EL (cell line): ENCODE measurements around the gene CD47.
A peak's percentile ranks its signal among the peaks of the same experiment; 100 is the strongest.

Experiments used
- DNase-seq: peaks from one replicate; pipeline ENCODE4 v3.0.0-alpha.2; 2016

Gene CD47

DNA sequence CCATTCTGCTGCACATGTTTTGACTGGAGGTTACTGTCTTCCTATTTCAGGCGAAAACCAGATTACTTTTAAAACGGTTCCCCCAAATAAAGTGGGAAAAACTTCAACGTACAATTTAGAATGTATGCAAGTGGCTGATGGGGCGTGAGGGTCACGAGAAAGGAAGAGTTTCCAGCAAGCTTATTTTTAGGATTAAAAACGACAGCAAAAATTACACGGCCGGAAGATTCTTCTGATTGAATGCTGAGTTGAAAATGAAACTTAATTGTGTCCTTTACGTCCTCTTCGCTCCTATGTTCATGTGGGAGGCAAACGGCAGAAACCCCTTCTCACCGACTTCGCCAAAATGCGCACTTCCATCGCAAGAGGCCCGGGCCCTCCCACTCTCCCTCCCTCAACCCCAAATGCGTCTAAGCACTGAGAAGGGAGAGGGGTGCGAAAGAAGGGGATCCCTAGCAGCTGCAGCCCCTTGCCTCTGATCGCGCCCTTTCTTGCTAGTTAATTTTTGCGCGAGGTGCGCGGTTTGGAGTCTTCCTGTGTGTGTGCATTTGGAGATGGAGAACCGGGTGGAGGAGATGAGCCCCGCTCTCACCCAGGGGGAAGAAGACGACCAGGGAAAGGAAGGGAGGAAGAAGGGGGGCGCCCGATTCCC is 656 bp downstream of the CD47 start:
- peak; percentile 62 for DNase-seq

GRCh38 chr3:108089579-108089978 is 1.3 kb downstream of the CD47 start:
- peak; percentile 16 for DNase-seq

GRCh38 chr3:108088697-108089096 is 2.1 kb downstream of the CD47 start:
- DNase-seq, result peak; percentile 57

- DNase-seq, result no peak
These were observed 2.7 kb downstream of the CD47 start for GRCh38 chr3:108088146-108088545.

GRCh38 chr3:108086653-108087052 is 4.2 kb downstream of the CD47 start:
- DNase-seq, result no peak

- DNase-seq, result peak; percentile 20
These were observed 5.0 kb downstream of the CD47 start for GRCh38 chr3:108085810-108086350.

DNA sequence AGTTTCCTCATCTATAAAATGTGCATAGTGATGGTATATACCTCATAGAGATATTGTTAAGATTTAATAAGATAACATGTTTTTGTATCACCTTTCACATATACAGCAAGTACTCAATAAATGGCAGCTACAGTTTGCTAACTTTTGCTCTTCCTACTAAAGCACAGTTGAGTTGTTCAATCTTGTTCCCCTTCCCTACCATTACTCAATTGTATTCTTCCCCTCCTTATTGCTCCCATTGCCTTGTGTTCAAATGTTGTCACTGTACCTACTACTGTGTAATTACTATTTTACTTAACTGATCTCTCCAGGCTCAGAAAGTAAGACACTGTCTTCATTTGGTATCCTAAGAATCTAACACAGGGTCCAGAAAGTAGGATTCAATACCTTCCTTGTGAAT is 5.5 kb downstream of the CD47 start:
- DNase-seq, result no peak

DNA sequence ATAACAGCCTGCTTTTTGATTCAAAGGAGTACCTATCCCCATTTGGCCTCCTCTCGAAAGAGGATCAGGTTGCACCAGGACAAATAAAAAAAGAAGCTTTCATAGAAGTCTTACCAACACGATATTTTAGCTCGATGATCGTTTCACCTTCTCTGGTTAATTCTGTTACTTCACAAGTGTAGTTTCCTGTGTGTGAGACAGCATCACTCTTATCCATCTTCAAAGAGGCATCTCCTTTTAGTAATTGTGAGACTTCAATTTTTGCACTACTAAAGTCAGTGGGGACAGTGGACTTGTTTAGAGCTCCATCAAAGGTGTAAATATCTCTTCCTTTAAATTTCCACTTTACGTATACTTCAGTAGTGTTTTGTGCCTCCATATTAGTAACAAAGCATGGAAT is 11.0 kb downstream of the CD47 start:
- DNase-seq, result no peak

GRCh38 chr3:108079043-108079442 is 11.8 kb downstream of the CD47 start:
- DNase-seq, result no peak

DNA sequence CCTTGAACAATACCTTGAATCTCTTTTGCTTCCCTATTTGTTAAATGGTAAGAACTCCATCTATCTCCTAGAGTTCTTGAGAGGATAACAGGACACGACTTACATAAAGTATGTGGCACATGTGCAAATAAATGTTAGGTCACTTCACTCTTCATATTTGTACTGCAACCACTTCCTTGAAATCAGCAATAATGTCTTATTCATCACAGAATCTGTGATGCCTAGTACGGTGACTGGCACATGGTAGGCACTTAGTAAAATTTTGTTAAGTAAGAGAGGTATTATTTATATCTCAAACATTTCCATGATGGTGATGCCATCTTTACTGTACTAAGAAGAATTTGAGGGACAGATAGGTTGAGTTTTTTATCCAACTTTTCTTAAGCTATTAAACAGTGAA is 14.3 kb downstream of the CD47 start:
- DNase-seq, result no peak

DNA sequence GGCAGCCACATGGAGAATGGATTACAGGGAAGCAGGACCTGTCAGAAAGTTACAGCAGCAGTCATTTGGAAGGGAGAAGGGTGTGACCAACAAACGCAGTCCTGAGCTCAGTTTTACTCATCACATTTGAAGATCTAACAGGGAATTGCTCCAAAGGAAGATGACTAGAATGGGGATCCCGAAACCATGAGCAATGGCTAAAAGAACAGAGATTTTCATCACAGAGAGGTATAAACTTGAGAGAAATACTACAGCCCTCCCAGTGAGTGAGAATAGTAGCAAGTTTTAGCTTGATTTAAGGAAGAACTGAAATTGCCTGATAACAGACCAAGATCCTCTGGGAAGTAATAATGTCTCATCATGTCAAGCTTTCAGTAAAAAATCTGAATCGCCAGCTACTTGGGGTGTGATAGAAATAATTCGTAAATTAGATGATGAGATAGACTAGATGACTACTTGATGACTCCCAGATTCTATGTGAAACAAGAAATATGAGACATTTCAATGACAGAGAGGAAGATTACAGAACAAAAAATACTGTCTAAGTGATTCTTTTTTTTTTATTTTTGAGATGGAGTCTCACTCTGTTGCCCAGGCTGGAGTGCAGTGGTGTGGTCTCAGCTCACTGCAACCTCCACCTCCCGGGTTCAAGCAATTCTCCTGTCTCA is 16.9 kb downstream of the CD47 start:
- no peak for DNase-seq

DNA sequence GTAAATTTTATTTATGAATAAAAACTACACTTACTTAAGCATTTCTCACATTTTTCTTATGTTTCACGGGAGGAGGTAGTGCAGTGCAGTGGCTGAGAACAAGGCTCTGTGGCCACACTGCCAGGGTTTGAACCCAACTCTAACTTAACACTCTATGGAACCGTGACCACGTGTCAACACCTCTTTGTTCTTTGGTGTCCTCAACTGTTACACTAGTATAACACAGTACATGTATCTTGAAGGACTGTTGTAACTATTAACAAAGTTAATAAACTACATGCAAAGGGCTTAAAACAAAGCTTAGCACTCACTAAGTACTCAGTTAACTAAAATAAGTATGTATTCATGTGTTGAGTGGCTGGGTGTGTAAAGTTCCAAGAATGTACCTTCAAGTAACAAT is 19.5 kb downstream of the CD47 start:
- DNase-seq, result no peak

DNA sequence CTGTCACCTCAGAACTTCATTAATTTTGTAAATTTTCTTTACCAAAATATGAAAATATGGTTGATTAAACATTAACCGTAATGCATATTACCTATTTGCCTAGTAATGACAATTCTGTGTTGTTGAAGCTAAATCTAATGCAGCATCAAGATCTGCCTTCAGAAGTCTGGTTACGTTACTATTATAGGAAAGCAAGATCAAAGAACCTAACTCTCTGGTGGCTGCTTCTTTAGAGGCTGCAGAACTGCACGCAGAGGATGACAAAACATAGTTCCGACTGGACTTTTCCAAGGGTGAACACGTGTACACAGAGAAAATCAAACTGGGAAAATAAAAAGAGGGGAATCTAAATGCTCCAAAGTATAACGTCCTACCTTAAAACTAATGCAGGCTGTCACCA is 20.5 kb downstream of the CD47 start:
- no peak for DNase-seq

- no peak for DNase-seq
These were observed 23.1 kb downstream of the CD47 start for GRCh38 chr3:108067768-108068167.

- DNase-seq, result no peak
These were observed 25.7 kb downstream of the CD47 start for GRCh38 chr3:108065096-108065495.

DNA sequence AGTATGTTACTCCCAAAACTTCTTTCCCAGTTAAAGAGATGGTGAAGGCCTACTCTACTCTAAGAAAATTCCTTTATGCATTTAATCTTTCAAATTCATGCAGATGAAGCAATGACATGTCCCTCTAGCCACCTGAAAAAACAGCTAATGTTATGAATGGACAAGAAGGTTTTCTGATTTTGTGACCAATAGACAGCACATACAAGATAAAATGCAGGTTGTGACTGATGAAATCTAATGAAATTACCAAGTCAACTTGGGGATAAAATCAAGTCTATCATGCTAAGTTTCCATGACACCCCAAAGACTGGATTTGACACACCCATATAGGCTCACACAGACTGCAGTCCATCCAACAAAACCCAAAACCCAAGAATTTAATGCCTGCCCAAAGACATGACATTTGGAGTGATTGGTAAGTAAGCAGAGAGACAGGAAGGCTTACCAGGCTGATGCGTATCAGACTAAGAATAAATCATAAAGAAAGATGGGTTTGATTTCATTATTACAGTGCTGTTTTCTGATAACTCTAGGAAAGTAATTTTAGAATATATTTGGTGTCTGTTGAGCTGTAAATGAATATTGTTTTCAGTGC is 26.4 kb downstream of the CD47 start:
- DNase-seq, result no peak

DNA sequence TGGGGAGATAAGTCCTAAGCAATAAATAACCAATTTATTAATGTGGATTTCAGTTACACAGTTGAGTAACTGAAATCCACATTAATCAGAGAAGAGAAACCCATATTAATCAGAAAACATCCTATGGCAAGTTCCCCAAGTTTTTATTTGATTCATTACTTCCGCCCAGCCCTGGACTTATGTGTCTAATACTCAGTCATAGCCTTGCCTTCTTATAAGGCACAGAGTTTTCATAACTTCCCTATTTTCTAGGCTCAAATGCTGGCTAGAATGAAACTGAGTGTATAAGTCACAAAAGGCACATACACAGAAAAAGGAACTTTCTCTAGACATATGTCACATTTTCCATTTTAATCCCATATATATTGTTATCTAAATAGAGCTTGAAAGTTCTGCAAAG is 28.8 kb downstream of the CD47 start:
- DNase-seq, result no peak

- DNase-seq, result peak; percentile 40
These were observed 30.5 kb downstream of the CD47 start for GRCh38 chr3:108060331-108060730.

GRCh38 chr3:108055931-108056330 is 34.9 kb downstream of the CD47 start:
- DNase-seq, result no peak

DNA sequence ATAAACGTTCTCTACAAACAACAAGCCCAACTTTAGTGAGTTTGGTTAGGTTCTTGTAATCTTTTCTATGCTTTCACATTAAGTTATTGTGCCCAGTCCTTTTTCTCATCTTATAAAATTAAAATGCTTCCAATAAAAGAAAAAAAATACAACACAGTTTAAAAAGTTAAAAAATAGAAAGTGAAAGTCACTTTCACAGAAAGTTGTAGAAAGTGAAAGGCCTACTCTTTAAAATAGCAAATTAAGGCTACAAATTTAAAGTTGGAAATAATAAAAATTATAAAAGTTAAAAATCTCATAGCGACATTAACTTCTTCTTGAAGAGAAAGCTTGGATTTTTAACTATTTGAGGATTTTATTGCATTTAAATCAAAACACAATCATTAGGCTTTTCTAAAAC is 35.9 kb downstream of the CD47 start:
- DNase-seq, result no peak

DNA sequence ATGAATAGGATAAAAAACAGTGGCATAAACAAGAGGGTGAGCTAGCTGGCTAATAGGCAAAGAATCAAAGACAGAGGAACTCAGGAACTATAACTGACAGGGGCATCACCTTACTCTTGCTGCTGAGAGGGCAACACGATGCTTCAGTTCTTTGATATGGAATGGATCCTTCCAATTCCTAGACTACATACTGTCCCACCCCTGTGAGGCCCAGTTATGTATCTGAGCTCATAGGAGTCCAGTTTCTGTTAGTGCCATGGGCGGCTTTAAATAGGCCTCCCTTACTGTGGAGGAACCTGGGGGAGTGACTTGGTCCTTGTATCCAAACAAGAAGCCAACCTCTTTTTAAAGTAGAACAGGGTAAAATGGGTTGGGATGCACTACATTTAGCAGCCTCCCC is 37.3 kb downstream of the CD47 start:
- no peak for DNase-seq

- DNase-seq, result no peak
These were observed 37.8 kb downstream of the CD47 start for GRCh38 chr3:108053067-108053466.

GRCh38 chr3:108051005-108051404 is 39.8 kb downstream of the CD47 start:
- DNase-seq, result peak; percentile 72

DNA sequence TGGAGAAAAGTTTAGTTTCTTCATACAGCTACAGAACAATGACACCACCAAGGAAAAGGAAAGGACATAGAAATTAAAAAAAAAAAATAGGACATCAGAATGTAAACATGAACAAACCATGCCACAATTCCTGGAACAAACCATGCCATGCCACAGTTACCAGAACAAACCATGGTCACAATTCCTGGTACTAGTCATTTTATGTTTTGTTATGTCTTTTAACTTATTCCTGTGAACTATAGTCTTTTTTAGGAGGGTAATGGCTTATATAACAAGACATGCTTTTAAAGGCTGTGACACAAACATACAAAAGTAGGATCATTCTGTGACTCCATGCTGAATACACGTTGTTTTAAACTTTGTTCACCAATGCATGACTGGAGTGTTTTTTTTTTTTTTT is 42.8 kb downstream of the CD47 start:
- no peak for DNase-seq
